Measurements from ENCODE around the gene HS6ST2. TPM values are rescaled to one million over a fixed set of nuclear protein-coding genes. Genes with fewer than 3 reads are reported as not detected.

The HS6ST2 gene
- total RNA-seq, 1 donor from 2014 or later: 14.8 TPM

GRCh38 chrX:132776486-132777210 is 181.8 kb downstream of the HS6ST2 start:
- no peaks in the 10 kb centered on the region for H3K36me3 Mint-ChIP-seq (ENCODE audit: insufficient read depth)
- no peak for TF ChIP-seq CTCF (IDR thresholded peaks at IDR 0.05; ENCODE audit: unreplicated experiment)
- no peaks in the 10 kb centered on the region for H3K27me3 Mint-ChIP-seq
- no peaks in the 10 kb centered on the region for H3K9me3 Mint-ChIP-seq (ENCODE audit: low read depth)
- no peak overlapping the region for H3K27ac Mint-ChIP-seq
- H3K4me3 Mint-ChIP-seq (ENCODE audit: low read depth): no peak overlapping the region
- no peaks in the 10 kb centered on the region for H3K4me1 Mint-ChIP-seq (ENCODE audit: low read depth)
- DNase-seq (ENCODE audit: low spot score, unreplicated experiment): no peak

- Mint-ChIP-seq H3K36me3 (ENCODE audit: insufficient read depth) (no peaks in the 10 kb centered on the region), H3K9me3 (ENCODE audit: low read depth) (no peaks in the 10 kb centered on the region), H3K4me3 (ENCODE audit: low read depth) (no peak overlapping the region), H3K27ac (no peak overlapping the region), H3K4me1 (ENCODE audit: low read depth) (no peaks in the 10 kb centered on the region), H3K27me3 (no peaks in the 10 kb centered on the region)
- no peak for DNase-seq (ENCODE audit: low spot score, unreplicated experiment)
- TF ChIP-seq CTCF (IDR thresholded peaks at IDR 0.05; ENCODE audit: unreplicated experiment): no peak
These were observed 183.1 kb downstream of the HS6ST2 start for GRCh38 chrX:132775263-132775823.

- Mint-ChIP-seq H3K36me3 (ENCODE audit: insufficient read depth) (no peaks in the 10 kb centered on the region), H3K27me3 (no peaks in the 10 kb centered on the region), H3K4me3 (ENCODE audit: low read depth) (no peak overlapping the region), H3K27ac (no peak overlapping the region), H3K4me1 (ENCODE audit: low read depth) (no peaks in the 10 kb centered on the region), H3K9me3 (ENCODE audit: low read depth) (no peaks in the 10 kb centered on the region)
- no peak for DNase-seq (ENCODE audit: low spot score, unreplicated experiment)
- no peak for TF ChIP-seq CTCF (IDR thresholded peaks at IDR 0.05; ENCODE audit: unreplicated experiment)
These were observed 184.3 kb downstream of the HS6ST2 start for GRCh38 chrX:132774010-132774714.

GRCh38 chrX:132769609-132770008 is 188.8 kb downstream of the HS6ST2 start:
- no peak for TF ChIP-seq CTCF (IDR thresholded peaks at IDR 0.05; ENCODE audit: unreplicated experiment)
- Mint-ChIP-seq H3K4me1 (ENCODE audit: low read depth) (no peaks in the 10 kb centered on the region), H3K4me3 (ENCODE audit: low read depth) (no peak overlapping the region), H3K27ac (no peak overlapping the region), H3K36me3 (ENCODE audit: insufficient read depth) (no peaks in the 10 kb centered on the region), H3K9me3 (ENCODE audit: low read depth) (no peaks in the 10 kb centered on the region), H3K27me3 (no peaks in the 10 kb centered on the region)
- DNase-seq (ENCODE audit: low spot score, unreplicated experiment): no peak

- no peaks in the 10 kb centered on the region for H3K36me3 Mint-ChIP-seq (ENCODE audit: insufficient read depth)
- no peaks in the 10 kb centered on the region for H3K4me1 Mint-ChIP-seq (ENCODE audit: low read depth)
- H3K4me3 Mint-ChIP-seq (ENCODE audit: low read depth): no peak overlapping the region
- H3K9me3 Mint-ChIP-seq (ENCODE audit: low read depth): no peaks in the 10 kb centered on the region
- no peak overlapping the region for H3K27ac Mint-ChIP-seq
- no peak for DNase-seq (ENCODE audit: low spot score, unreplicated experiment)
- TF ChIP-seq CTCF (IDR thresholded peaks at IDR 0.05; ENCODE audit: unreplicated experiment): no peak
- no peaks in the 10 kb centered on the region for H3K27me3 Mint-ChIP-seq
These were observed 192.0 kb downstream of the HS6ST2 start for GRCh38 chrX:132766452-132766851.

Data from progenitor cell of endocrine pancreas (in vitro differentiated cells).